Effector memory CD4-positive, alpha-beta T cell (primary cell): ENCODE data around the gene ACE.

Source experiments
- DNase-seq, 3 donors: peaks; one replicate each; pipeline ENCODE4 v3.0.0-alpha.2; 2020
- H3K27ac ChIP-seq: 2 replicates; pipeline ENCODE4 v1.7.0; 2013; ENCODE audit warnings: mild to moderate bottlenecking, low read length, moderate library complexity; ENCODE audit not compliant: insufficient read depth, poor library complexity, severe bottlenecking
- H3K27me3 ChIP-seq: replicated peaks from 2 replicates; pipeline ENCODE4 v1.7.0; 2013; ENCODE audit warnings: mild to moderate bottlenecking, low read length; ENCODE audit not compliant: insufficient read depth, control insufficient read depth, poor library complexity, severe bottlenecking
- H3K36me3 ChIP-seq: 2 replicates; pipeline ENCODE4 v1.7.0; 2013; ENCODE audit warnings: mild to moderate bottlenecking, low read length, moderate library complexity; ENCODE audit not compliant: control insufficient read depth, insufficient read depth
- H3K4me1 ChIP-seq: 2 replicates; pipeline ENCODE4 v1.7.0; 2013; ENCODE audit warnings: low read length, mild to moderate bottlenecking; ENCODE audit not compliant: control insufficient read depth, insufficient read depth, poor library complexity, severe bottlenecking
- H3K4me3 ChIP-seq: 2 replicates; pipeline ENCODE4 v1.7.0; 2013; ENCODE audit warnings: low read length, low read depth, mild to moderate bottlenecking; ENCODE audit not compliant: insufficient read depth, poor library complexity, severe bottlenecking
- H3K9me3 ChIP-seq: 2 replicates; pipeline ENCODE4 v1.7.0; 2013; ENCODE audit warnings: mild to moderate bottlenecking, low read length, moderate library complexity; ENCODE audit not compliant: control insufficient read depth

The ACE gene

GRCh38 chr17:63497708-63498483, 21.0 kb downstream of the ACE start:
- Histone ChIP-seq H3K36me3 (no peaks in the 10 kb centered on the region), H3K4me1 (no peaks in the 10 kb centered on the region), H3K4me3 (no peak overlapping the region), H3K9me3 (no peaks in the 10 kb centered on the region), H3K27me3 (no peaks in the 10 kb centered on the region), H3K27ac (no peak overlapping the region)
- DNase-seq: no peak

DNA sequence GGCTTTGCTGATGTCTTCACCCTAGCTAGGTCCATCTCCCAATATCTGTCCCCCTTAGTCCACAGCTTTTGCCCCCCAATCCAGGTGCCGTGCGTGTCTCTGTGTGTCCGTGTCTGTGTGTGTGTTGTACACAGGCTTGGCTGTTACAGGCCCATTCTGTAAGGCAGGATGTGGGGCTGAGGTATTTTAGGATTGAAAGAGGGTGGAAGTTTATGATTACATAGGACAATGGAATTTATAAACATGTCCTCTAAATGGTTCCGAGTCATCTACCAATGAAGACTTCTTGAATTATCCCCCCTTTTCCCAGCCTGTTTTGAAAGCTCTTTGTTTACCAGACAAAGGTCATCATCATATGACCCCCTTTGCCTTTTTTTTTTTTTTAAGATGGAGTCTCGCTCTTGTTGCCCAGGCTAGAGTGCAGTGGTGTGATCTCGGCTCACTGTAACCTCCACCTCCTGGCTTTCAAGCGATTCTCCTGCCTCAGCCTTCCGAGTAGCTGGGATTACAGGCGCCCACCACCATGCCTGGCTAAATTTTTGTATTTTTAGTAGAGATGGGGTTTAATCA, 21.9 kb downstream of the ACE start:
- Histone ChIP-seq H3K36me3 (no peaks in the 10 kb centered on the region), H3K27ac (no peak overlapping the region)
- DNase-seq: no peak

DNA sequence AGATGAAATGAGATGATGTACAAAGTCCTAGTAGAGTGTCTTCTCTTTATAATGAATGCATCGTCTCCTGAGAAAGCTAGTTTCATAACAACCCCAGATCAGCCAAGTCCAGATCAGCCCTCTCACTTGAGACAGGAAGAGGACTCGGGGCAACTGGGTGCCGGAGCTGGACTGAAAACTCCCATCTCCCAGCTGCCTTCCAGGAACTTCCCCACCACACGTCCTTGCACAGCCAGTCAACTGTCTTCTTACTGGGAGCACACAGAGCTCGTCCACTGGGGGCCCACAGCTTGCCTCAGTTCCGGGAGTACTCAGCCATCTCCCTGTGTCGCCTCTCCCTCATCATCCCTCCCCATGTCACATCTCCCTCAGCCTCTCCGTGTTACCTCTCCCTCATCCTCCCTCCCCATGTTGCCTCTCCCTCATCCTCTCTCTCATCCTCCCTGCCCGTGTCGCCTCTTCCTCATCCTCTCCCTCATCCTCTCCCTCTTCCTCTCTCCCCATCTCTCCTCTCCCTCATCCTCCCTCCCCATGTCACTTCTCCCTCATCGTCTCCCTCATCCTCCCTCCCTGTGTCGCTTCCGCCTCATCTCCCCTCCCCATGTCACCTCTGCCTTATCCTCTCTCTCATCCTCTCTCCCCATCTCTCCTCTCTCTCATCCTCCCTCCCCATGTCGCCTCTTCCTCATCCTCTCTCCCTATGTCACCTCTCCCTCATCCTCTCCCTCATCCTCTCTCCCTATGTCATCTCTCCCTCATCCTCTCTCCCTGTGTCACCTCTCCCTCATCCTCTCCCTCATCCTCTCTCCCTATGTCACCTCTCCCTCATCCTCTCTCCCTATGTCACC, 23.9 kb downstream of the ACE start:
- Histone ChIP-seq H3K4me3 (no peak overlapping the region), H3K27ac (no peak overlapping the region), H3K36me3 (no peaks in the 10 kb centered on the region), H3K27me3 (no peaks in the 10 kb centered on the region), H3K4me1 (no peaks in the 10 kb centered on the region), H3K9me3 (no peaks in the 10 kb centered on the region)
- DNase-seq: no peak

More for the DNA sequence above, 21.9 kb downstream of the ACE start:
- Histone ChIP-seq H3K9me3 (no peaks in the 10 kb centered on the region), H3K4me3 (no peak overlapping the region), H3K4me1 (no peaks in the 10 kb centered on the region), H3K27me3 (no peaks in the 10 kb centered on the region)

- Histone ChIP-seq H3K27me3 (no peaks in the 10 kb centered on the region), H3K9me3 (no peaks in the 10 kb centered on the region), H3K4me1 (no peaks in the 10 kb centered on the region), H3K36me3 (no peaks in the 10 kb centered on the region), H3K4me3 (no peak overlapping the region), H3K27ac (no peak overlapping the region)
- DNase-seq: no peak
These were observed 26.5 kb downstream of the ACE start for GRCh38 chr17:63503341-63503705.

- Histone ChIP-seq H3K4me1 (no peaks in the 10 kb centered on the region), H3K9me3 (no peaks in the 10 kb centered on the region), H3K4me3 (no peak overlapping the region), H3K27me3 (no peaks in the 10 kb centered on the region), H3K36me3 (no peaks in the 10 kb centered on the region), H3K27ac (no peak overlapping the region)
- DNase-seq: no peak
These were observed 27.4 kb downstream of the ACE start for GRCh38 chr17:63504261-63504660.

GRCh38 chr17:63505341-63505740, 28.5 kb downstream of the ACE start:
- no peaks in the 10 kb centered on the region for H3K36me3 ChIP-seq
- H3K27me3 ChIP-seq: no peaks in the 10 kb centered on the region
- no peak for DNase-seq
- no peaks in the 10 kb centered on the region for H3K4me1 ChIP-seq
- no peaks in the 10 kb centered on the region for H3K9me3 ChIP-seq
- no peak overlapping the region for H3K4me3 ChIP-seq
- no peak overlapping the region for H3K27ac ChIP-seq

- H3K9me3 ChIP-seq: no peaks in the 10 kb centered on the region
- no peak overlapping the region for H3K4me3 ChIP-seq
- no peak overlapping the region for H3K27ac ChIP-seq
- DNase-seq: no peak
- no peaks in the 10 kb centered on the region for H3K36me3 ChIP-seq
- H3K4me1 ChIP-seq: no peaks in the 10 kb centered on the region
- no peaks in the 10 kb centered on the region for H3K27me3 ChIP-seq
These were observed 29.8 kb downstream of the ACE start for GRCh38 chr17:63506627-63507026.

DNA sequence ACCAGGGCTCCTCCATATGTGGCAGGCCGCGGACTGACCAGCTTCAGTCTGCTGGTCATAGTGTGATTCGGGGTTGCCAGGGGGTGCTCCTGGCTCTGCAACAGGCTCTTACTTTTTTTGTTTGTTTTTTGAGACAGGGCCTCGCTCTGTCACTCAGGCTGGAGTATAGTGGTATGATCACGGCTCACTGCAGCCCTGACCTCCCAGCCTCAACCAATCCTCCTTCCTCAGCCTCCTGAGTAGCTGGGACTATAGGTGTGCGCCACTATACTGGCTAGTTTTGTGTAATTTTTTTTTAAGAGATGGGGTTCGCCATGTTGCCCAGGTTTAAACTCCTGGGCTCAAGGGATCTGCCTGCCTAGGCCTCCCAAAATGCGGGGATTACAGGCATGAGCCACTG, 34.5 kb downstream of the ACE start:
- Histone ChIP-seq H3K27me3 (no peaks in the 10 kb centered on the region), H3K27ac (no peak overlapping the region), H3K36me3 (no peaks in the 10 kb centered on the region)

GRCh38 chr17:63512388-63512787, 35.5 kb downstream of the ACE start:
- Histone ChIP-seq H3K27ac (no peak overlapping the region), H3K4me3 (no peak overlapping the region), H3K36me3 (no peaks in the 10 kb centered on the region), H3K27me3 (no peaks in the 10 kb centered on the region), H3K9me3 (no peaks in the 10 kb centered on the region), H3K4me1 (no peaks in the 10 kb centered on the region)
- DNase-seq: no peak

More for the DNA sequence above, 34.5 kb downstream of the ACE start:
- H3K4me1 ChIP-seq: no peaks in the 10 kb centered on the region
- no peak for DNase-seq
- H3K9me3 ChIP-seq: no peaks in the 10 kb centered on the region
- H3K4me3 ChIP-seq: no peak overlapping the region
